Measurements from ENCODE around the gene ARHGEF2.
"Not testable (repeated sequence)": the region's sequence is repeated elsewhere in the genome, so short reads cannot be mapped to it uniquely, and the experiment has no call there.

Gene ARHGEF2

GRCh38 chr1:155930725-155931124 lies 47.6 kb downstream of the ARHGEF2 start:
- H3K27me3 Mint-ChIP-seq; H3K9me3 Mint-ChIP-seq (ENCODE audit: low read depth); H3K4me3 Mint-ChIP-seq: not testable (repeated sequence)
- Mint-ChIP-seq H3K4me1 (ENCODE audit: low read depth) (peaks cover 40% of the 10 kb centered on the region), H3K27ac (peak overlapping the region; percentile 70), H3K36me3 (peaks cover 11% of the 10 kb centered on the region)

GRCh38 chr1:155929057-155929456 lies 49.3 kb downstream of the ARHGEF2 start:
- peak overlapping the region; percentile 13 for H3K27ac Mint-ChIP-seq
- H3K36me3 Mint-ChIP-seq: peaks cover 13% of the 10 kb centered on the region
- H3K27me3 Mint-ChIP-seq: no peaks in the 10 kb centered on the region
- no peaks in the 10 kb centered on the region for H3K9me3 Mint-ChIP-seq (ENCODE audit: low read depth)
- H3K4me3 Mint-ChIP-seq: no peak overlapping the region
- peaks cover 40% of the 10 kb centered on the region for H3K4me1 Mint-ChIP-seq (ENCODE audit: low read depth)

DNA sequence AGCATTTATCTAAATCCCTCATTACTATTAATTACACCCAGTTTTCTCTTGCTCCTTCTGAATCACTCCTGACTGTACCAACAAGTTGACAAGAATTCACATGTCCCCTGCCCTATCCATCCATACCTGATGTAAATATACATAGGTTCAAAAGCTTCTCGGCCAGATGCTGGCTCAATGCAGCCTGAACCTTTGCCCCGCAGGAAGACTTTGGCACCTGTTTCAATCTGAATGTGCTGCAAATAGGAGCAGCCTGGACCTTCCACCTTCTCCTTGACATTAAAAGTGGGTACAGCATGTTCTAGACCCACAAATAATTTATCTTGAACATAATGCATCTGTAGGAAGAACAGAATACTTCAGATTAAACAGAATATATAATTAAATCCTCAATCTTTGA lies 52.8 kb downstream of the ARHGEF2 start:
- Mint-ChIP-seq H3K36me3 (peaks cover 16% of the 10 kb centered on the region), H3K4me1 (ENCODE audit: low read depth) (peaks cover 19% of the 10 kb centered on the region), H3K27ac (no peak overlapping the region), H3K4me3 (no peak overlapping the region), H3K9me3 (ENCODE audit: low read depth) (no peaks in the 10 kb centered on the region), H3K27me3 (no peaks in the 10 kb centered on the region)

DNA sequence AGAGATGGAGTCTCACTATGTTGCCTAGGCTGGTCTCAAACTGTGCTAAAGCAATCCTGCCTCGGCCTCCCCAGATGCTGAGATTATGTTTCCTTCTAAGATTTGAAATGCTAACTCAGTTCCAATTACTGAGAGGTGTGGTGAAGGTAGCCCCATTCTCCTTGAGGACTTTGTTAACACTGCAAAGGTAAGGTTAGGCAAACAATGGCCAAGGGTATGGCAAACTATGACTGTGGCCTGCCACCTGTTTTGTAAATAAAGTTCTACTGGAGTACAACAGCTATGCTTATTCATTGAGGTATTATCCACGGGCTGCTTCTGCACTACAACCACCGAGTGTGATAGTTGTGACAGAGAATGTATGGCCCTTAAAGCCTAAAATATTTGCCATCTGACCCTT lies 57.6 kb downstream of the ARHGEF2 start:
- Mint-ChIP-seq H3K4me1 (ENCODE audit: low read depth) (peaks cover 4% of the 10 kb centered on the region), H3K4me3 (no peak overlapping the region), H3K27me3 (no peaks in the 10 kb centered on the region), H3K27ac (no peak overlapping the region), H3K9me3 (ENCODE audit: low read depth) (no peaks in the 10 kb centered on the region), H3K36me3 (peaks cover 6% of the 10 kb centered on the region)

GRCh38 chr1:155919801-155920200 lies 58.5 kb downstream of the ARHGEF2 start:
- Mint-ChIP-seq H3K27ac (no peak overlapping the region), H3K4me3 (no peak overlapping the region), H3K27me3 (no peaks in the 10 kb centered on the region), H3K36me3 (peaks cover 4% of the 10 kb centered on the region), H3K4me1 (ENCODE audit: low read depth) (peaks cover 4% of the 10 kb centered on the region), H3K9me3 (ENCODE audit: low read depth) (no peaks in the 10 kb centered on the region)

DNA sequence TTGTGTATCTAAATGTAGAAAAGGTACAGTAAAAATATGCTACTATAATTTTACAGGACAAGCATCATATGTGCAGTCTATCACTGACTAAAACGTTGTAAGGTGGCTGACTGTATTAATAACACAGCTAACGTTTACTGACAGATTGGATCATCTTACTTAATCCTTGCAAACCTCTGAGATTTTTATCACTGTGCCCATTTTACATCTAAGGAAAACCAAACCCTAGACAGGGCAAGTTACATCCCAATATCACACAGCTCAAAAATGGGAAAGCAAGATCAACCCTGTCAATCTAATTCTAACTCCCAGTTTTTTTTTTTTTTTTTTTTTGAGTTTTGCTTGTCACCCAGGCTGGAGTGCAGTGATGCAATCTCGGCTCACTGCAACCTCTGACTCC lies 59.7 kb downstream of the ARHGEF2 start:
- Mint-ChIP-seq H3K9me3 (ENCODE audit: low read depth) (no peaks in the 10 kb centered on the region), H3K4me1 (ENCODE audit: low read depth) (peaks cover 4% of the 10 kb centered on the region), H3K27me3 (no peaks in the 10 kb centered on the region), H3K27ac (peak overlapping the region; percentile 22), H3K36me3 (peaks cover 6% of the 10 kb centered on the region), H3K4me3 (no peak overlapping the region)

DNA sequence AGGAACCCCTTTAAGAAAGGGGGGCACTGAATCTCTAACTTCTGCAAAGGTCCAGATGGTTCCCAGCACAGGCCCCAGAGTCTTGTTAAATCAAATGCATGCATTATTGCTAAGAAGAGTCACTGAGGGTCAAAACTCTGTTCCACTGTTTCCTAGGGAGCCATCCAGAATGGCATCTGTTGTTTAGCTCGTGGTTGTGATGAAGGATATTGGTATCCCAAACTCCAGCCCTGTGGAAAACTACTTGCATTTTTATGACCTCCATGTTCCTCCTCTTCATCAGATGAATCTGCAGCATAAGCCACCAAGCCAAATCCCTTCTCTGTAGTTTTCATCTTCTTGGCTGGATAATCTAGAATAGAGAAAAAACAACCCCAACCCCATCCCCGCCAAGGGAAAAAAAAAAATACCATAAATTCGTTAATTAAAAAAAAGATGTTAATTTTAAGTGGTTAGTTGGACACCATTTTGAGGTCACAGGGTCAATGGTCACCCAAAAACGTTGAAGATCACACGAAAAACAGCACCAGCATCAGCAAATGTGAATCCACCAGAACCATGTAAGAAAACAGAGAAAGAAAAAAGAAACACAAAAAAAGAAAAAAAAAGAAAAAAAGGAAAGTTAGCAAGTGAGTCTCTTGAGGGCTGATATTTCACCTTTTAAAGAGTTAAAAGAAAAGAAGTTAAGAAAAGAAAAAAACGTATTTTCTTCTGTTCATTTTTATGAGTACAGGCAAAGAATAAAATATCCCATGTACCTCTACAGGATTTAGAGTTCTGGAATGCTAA lies 64.2 kb downstream of the ARHGEF2 start:
- peaks cover 9% of the 10 kb centered on the region for H3K36me3 Mint-ChIP-seq
- no peaks in the 10 kb centered on the region for H3K27me3 Mint-ChIP-seq
- H3K27ac Mint-ChIP-seq: peak overlapping the region; percentile 68
- no peaks in the 10 kb centered on the region for H3K9me3 Mint-ChIP-seq (ENCODE audit: low read depth)
- no peak overlapping the region for H3K4me3 Mint-ChIP-seq
- H3K4me1 Mint-ChIP-seq (ENCODE audit: low read depth): peaks cover 23% of the 10 kb centered on the region

DNA sequence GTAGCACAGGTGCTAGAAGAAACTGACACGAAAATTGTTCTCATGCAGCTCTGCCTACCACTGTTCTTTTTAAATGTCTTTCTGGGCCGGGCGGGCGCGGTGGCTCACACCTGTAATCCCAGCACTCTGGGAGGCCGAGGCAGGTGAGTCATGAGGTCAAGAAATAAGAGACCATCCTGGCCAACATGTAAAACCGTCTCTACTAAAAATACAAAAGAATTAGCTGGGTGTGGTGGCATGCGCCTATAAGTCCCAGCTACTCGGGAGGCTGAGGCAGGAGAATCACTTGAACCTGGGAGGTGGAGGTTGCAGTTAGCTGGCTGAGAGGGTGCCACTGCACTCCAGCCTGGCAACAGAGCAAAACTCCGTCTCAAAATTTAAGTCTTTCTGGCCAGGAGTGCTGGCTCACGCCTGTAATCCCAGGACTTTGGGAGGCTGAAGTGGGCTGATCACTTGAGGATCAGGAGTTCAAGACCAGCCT lies 66.3 kb downstream of the ARHGEF2 start:
- no peaks in the 10 kb centered on the region for H3K9me3 Mint-ChIP-seq (ENCODE audit: low read depth)
- peak overlapping the region; percentile 91 for H3K4me3 Mint-ChIP-seq
- H3K4me1 Mint-ChIP-seq (ENCODE audit: low read depth): peaks cover 26% of the 10 kb centered on the region
- H3K27ac Mint-ChIP-seq: peak overlapping the region; percentile 93
- peaks cover 9% of the 10 kb centered on the region for H3K36me3 Mint-ChIP-seq
- H3K27me3 Mint-ChIP-seq: no peaks in the 10 kb centered on the region

DNA sequence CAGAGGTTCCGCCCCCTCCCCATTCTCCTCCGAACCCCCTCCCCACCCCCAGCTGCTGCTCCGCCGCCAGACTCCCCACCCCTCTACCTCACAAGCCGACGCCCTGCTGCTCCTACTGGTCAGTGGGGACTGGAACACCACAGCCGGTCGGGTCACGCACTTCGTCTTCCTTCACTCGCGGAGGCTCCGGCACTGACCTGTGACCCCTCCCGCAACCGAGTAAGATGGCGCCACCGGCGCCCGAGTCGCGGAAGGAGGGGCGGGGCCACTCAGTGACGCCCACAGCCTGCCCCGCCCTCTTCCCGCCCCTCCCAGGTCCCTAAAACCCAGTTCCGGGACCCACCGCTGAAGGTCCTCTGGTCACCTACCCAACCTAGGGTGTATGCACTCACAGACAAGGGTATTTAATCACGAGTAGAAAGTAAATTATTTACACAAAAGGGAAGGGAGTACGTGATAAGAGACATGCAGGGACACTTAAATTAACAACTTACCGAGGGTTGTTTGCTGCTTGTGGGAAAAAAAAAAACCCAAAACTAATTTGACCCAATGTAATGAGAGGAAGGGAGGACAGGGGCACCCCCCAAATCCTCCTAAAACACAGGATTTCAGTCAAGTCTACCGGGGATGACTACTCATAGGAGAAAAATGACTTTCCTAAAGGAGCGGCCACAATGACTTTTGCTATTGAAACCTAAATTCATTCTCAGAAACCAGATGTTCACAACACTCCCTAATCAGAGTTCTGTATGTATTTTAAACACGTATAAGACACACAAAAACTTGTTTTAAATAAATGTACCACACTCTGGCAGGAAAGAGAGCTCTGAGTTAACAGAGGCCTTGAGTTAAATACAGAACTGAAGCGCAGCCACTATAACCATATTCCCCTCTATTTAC lies 66.9 kb downstream of the ARHGEF2 start, which contains the start of gene RIT1:
Gene RIT1 (minus strand): TSS at position 194 of the 900 bp plus-strand sequence. CDS start 588 bp downstream, outside the sequence.
- Mint-ChIP-seq H3K27me3 (no peaks in the 10 kb centered on the region), H3K27ac (peak within 1 kb of the TSS; percentile 93), H3K9me3 (ENCODE audit: low read depth) (no peaks in the 10 kb centered on the region), H3K36me3 (peaks cover 9% of the 10 kb centered on the region), H3K4me3 (peak within 1 kb of the TSS; percentile 91), H3K4me1 (ENCODE audit: low read depth) (peaks cover 26% of the 10 kb centered on the region)

GRCh38 chr1:155910621-155911121 lies 67.7 kb downstream of the ARHGEF2 start:
- Mint-ChIP-seq H3K27ac (peak overlapping the region; percentile 93), H3K27me3 (no peaks in the 10 kb centered on the region), H3K36me3 (peaks cover 9% of the 10 kb centered on the region), H3K4me1 (ENCODE audit: low read depth) (peaks cover 26% of the 10 kb centered on the region), H3K9me3 (ENCODE audit: low read depth) (no peaks in the 10 kb centered on the region), H3K4me3 (peak overlapping the region; percentile 91)

- peaks cover 26% of the 10 kb centered on the region for H3K4me1 Mint-ChIP-seq (ENCODE audit: low read depth)
- peak overlapping the region; percentile 93 for H3K27ac Mint-ChIP-seq
- H3K9me3 Mint-ChIP-seq (ENCODE audit: low read depth): no peaks in the 10 kb centered on the region
- H3K36me3 Mint-ChIP-seq: peaks cover 9% of the 10 kb centered on the region
- H3K27me3 Mint-ChIP-seq: no peaks in the 10 kb centered on the region
- H3K4me3 Mint-ChIP-seq: peak overlapping the region; percentile 91
Measured at GRCh38 chr1:155909894-155910293, 68.5 kb downstream of the ARHGEF2 start.

DNA sequence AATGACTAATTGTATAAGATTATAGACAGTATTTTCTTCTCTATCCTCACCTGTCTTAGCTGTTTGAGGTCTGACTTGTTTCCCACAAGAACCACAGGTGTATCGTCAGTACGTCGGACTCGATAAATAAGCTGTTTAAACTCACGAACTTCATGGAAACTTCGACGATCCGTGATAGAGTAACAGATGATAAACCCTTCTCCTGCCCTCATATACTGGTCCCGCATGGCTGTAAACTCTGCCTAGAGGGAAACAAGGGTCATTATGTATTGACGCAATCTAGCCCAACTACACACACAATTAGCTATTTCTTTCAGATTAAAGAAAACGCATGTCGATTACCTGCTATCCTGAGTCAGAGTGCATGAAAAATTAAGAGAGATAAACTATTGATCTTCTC lies 74.1 kb downstream of the ARHGEF2 start:
- no peaks in the 10 kb centered on the region for H3K36me3 Mint-ChIP-seq
- H3K9me3 Mint-ChIP-seq (ENCODE audit: low read depth): no peaks in the 10 kb centered on the region
- no peak overlapping the region for H3K4me3 Mint-ChIP-seq
- H3K27ac Mint-ChIP-seq: no peak overlapping the region
- peaks cover 3% of the 10 kb centered on the region for H3K4me1 Mint-ChIP-seq (ENCODE audit: low read depth)
- H3K27me3 Mint-ChIP-seq: no peaks in the 10 kb centered on the region

- H3K27ac Mint-ChIP-seq: peak overlapping the region; percentile 2
Measured at GRCh38 chr1:155900161-155900560, 78.2 kb downstream of the ARHGEF2 start.

GRCh38 chr1:155899683-155900082 lies 78.7 kb downstream of the ARHGEF2 start:
- H3K27ac Mint-ChIP-seq: peak overlapping the region; percentile 2
- no peaks in the 10 kb centered on the region for H3K27me3 Mint-ChIP-seq
- peaks cover 5% of the 10 kb centered on the region for H3K36me3 Mint-ChIP-seq
- peaks cover 5% of the 10 kb centered on the region for H3K4me1 Mint-ChIP-seq (ENCODE audit: low read depth)
- H3K4me3 Mint-ChIP-seq: no peak overlapping the region
- H3K9me3 Mint-ChIP-seq (ENCODE audit: low read depth): no peaks in the 10 kb centered on the region

More at GRCh38 chr1:155900161-155900560, 78.2 kb downstream of the ARHGEF2 start:
- peaks cover 5% of the 10 kb centered on the region for H3K36me3 Mint-ChIP-seq
- no peaks in the 10 kb centered on the region for H3K27me3 Mint-ChIP-seq
- peaks cover 5% of the 10 kb centered on the region for H3K4me1 Mint-ChIP-seq (ENCODE audit: low read depth)
- no peak overlapping the region for H3K4me3 Mint-ChIP-seq
- H3K9me3 Mint-ChIP-seq (ENCODE audit: low read depth): no peaks in the 10 kb centered on the region

DNA sequence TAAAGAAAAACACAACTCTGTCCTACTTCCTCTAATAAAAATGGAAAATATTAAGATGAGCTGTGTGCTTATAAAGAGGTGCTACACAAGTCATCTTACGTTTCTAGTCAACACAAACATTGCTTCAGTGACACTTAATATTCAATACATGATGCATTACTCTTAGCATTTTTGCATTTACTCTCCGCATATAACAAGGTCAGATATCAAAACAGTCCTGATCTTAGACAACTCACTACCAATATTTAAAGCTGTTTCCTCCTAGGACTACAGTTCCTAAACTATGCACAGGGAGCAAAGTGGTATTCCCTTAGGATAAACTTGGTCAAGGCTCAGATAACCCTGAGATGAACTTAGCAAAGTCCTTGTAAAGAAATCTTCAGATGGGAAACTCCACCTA lies 79.5 kb downstream of the ARHGEF2 start:
- Mint-ChIP-seq H3K9me3 (ENCODE audit: low read depth) (no peaks in the 10 kb centered on the region), H3K4me1 (ENCODE audit: low read depth) (peaks cover 8% of the 10 kb centered on the region), H3K4me3 (no peak overlapping the region), H3K27ac (peak overlapping the region; percentile 37), H3K27me3 (no peaks in the 10 kb centered on the region), H3K36me3 (peaks cover 5% of the 10 kb centered on the region)
